Measurements from ENCODE around the gene CADM2. TPM values are rescaled to one million over a fixed set of nuclear protein-coding genes. Genes with fewer than 3 reads are reported as not detected.

The CADM2 gene
- total RNA-seq, 1 experiment from 2014 or later = 1.3 TPM

DNA sequence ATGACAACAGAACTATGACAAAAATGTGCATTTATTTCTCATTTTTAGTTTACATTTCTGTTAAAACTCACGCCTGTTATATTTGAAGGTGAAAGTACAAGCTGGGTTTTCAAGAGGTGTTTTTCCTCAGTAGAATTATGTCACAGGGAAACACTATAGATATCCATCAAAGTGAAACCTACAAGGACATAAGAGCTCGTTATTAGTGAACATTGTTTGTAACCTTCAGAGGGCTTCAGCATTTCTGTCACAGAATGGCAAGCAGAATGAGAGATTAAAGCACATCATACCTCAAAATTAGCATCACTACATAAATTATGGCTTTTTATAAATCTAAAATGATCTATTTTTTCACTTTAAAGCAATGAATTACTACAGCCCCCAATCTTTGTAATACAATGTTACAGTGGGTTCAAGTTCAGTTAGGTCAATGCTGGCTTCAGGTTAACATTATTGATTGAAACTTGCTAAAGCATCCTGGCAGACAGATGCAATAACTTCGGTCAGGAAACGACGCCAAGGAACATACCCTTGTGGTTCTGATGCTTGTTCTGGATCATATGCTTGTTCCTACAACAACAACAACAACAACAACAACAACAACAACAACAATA lies 405.6 kb downstream of the CADM2 start:
- no peak overlapping the region for H3K27ac Mint-ChIP-seq (ENCODE audit: unreplicated experiment)
- intact Hi-C loops (cut with micrococcal nuclease; ENCODE audit: unreplicated experiment) = loop anchor here (5.0 to 10.0 kb wide), 4 partner anchors 213 to 817 kb away; no protein-coding TSS in a partner anchor
- CTCF ChIA-PET = no interaction called here
- H3K4me1 Mint-ChIP-seq (ENCODE audit: low read depth, unreplicated experiment) = peaks cover 10% of the 10 kb centered on the region
- DNase-seq = no peak
- no peak overlapping the region for H3K4me3 Mint-ChIP-seq (ENCODE audit: low read depth, unreplicated experiment)
- TF ChIP-seq, protein P1, sequence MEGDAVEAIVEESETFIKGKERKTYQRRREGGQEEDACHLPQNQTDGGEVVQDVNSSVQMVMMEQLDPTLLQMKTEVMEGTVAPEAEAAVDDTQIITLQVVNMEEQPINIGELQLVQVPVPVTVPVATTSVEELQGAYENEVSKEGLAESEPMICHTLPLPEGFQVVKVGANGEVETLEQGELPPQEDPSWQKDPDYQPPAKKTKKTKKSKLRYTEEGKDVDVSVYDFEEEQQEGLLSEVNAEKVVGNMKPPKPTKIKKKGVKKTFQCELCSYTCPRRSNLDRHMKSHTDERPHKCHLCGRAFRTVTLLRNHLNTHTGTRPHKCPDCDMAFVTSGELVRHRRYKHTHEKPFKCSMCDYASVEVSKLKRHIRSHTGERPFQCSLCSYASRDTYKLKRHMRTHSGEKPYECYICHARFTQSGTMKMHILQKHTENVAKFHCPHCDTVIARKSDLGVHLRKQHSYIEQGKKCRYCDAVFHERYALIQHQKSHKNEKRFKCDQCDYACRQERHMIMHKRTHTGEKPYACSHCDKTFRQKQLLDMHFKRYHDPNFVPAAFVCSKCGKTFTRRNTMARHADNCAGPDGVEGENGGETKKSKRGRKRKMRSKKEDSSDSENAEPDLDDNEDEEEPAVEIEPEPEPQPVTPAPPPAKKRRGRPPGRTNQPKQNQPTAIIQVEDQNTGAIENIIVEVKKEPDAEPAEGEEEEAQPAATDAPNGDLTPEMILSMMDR (IDR thresholded peaks at IDR 0.05; ENCODE audit: unreplicated experiment) = no peak
- no peaks in the 10 kb centered on the region for H3K36me3 Mint-ChIP-seq (ENCODE audit: insufficient read depth, unreplicated experiment)
- no TSS peak for BruUV-seq (replicated peaks)
- no peaks in the 10 kb centered on the region for H3K9me3 Mint-ChIP-seq (ENCODE audit: low read depth, unreplicated experiment)
- H3K27me3 Mint-ChIP-seq (ENCODE audit: unreplicated experiment) = no peaks in the 10 kb centered on the region

DNA sequence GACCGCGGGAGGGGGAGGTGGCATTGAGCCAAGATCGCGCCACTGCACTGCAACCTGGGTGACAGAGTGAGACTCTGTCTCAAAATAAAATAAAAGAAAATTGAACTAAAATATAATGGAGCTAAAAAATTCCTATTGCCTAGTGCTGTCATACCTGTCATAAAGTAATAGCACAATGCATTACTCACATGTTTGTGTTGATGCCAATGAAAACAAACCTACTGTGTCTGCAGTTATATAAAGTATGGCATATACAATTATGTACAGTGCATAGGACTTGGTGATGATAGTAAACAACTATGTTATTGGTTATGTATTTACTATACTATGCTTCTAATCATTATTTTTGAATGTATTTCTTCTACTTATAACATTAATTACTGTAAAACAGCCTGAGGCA lies 411.6 kb downstream of the CADM2 start:
- TF ChIP-seq, protein P1 (IDR thresholded peaks at IDR 0.05; ENCODE audit: unreplicated experiment) = no peak
- BruUV-seq (replicated peaks) = no TSS peak
- no peaks in the 10 kb centered on the region for H3K36me3 Mint-ChIP-seq (ENCODE audit: insufficient read depth, unreplicated experiment)
- no peaks in the 10 kb centered on the region for H3K4me1 Mint-ChIP-seq (ENCODE audit: low read depth, unreplicated experiment)
- H3K9me3 Mint-ChIP-seq (ENCODE audit: low read depth, unreplicated experiment) = peaks cover 7% of the 10 kb centered on the region
- no peaks in the 10 kb centered on the region for H3K27me3 Mint-ChIP-seq (ENCODE audit: unreplicated experiment)
- no peak for DNase-seq
- intact Hi-C loops (cut with micrococcal nuclease; ENCODE audit: unreplicated experiment) = no loop called here
- H3K4me3 Mint-ChIP-seq (ENCODE audit: low read depth, unreplicated experiment) = no peak overlapping the region
- CTCF ChIA-PET = interaction anchor here (0.7 kb wide), 1 partner anchor 10 kb away, joined by 3 read pairs; no protein-coding TSS in a partner anchor
- H3K27ac Mint-ChIP-seq (ENCODE audit: unreplicated experiment) = no peak overlapping the region

DNA sequence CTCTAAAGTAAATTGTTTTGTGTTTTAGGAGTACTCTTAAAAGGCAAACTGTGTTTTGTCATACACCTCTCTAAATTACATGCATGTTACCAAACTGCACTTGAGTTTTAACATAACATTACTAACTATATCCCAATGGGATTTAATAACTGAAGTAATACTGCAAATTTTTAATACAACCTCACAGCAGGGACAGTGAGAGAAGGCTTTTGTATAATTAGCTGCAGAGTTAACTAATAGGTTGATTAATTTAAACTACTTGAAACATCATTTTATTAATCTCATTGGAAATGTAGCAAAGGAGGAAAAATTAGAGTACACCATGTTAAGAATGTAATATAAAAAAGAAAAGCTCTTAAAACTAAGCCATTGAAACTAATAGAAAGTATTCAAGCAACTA lies 417.3 kb downstream of the CADM2 start:
- no peaks in the 10 kb centered on the region for H3K36me3 Mint-ChIP-seq (ENCODE audit: insufficient read depth, unreplicated experiment)
- no peaks in the 10 kb centered on the region for H3K4me1 Mint-ChIP-seq (ENCODE audit: low read depth, unreplicated experiment)
- no peak for DNase-seq
- CTCF ChIA-PET = no interaction called here
- no TSS peak for BruUV-seq (replicated peaks)
- H3K27me3 Mint-ChIP-seq (ENCODE audit: unreplicated experiment) = no peaks in the 10 kb centered on the region
- TF ChIP-seq, protein P1 (IDR thresholded peaks at IDR 0.05; ENCODE audit: unreplicated experiment) = no peak
- peaks cover 7% of the 10 kb centered on the region for H3K9me3 Mint-ChIP-seq (ENCODE audit: low read depth, unreplicated experiment)
- intact Hi-C loops (cut with micrococcal nuclease; ENCODE audit: unreplicated experiment) = no loop called here
- H3K4me3 Mint-ChIP-seq (ENCODE audit: low read depth, unreplicated experiment) = no peak overlapping the region
- no peak overlapping the region for H3K27ac Mint-ChIP-seq (ENCODE audit: unreplicated experiment)

DNA sequence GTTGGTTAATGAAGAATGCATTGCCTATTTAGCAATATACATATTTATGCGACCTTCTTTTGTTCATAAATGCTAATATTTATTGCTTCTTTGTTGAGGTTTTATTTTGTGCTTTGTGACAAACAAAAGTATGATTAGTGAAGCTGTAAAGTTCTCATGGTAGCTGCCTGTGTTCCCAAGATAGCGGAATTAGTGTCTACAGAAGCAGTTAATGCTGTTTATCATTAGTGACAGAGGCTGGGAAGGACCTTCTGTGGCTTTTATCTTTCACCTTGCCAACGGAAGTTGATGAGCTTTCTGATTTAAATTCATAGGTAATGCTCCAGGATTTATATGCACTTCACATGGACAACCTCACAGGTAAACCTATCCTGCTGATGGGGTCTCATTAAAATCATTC lies 418.3 kb downstream of the CADM2 start:
- TF ChIP-seq, protein P1 (IDR thresholded peaks at IDR 0.05; ENCODE audit: unreplicated experiment) = no peak
- Mint-ChIP-seq H3K9me3 (ENCODE audit: low read depth, unreplicated experiment) (peaks cover 7% of the 10 kb centered on the region), H3K4me1 (ENCODE audit: low read depth, unreplicated experiment) (no peaks in the 10 kb centered on the region), H3K27ac (ENCODE audit: unreplicated experiment) (no peak overlapping the region), H3K36me3 (ENCODE audit: insufficient read depth, unreplicated experiment) (no peaks in the 10 kb centered on the region), H3K27me3 (ENCODE audit: unreplicated experiment) (no peaks in the 10 kb centered on the region), H3K4me3 (ENCODE audit: low read depth, unreplicated experiment) (no peak overlapping the region)
- DNase-seq = no peak
- BruUV-seq (replicated peaks) = no TSS peak
- CTCF ChIA-PET = no interaction called here
- intact Hi-C loops (cut with micrococcal nuclease; ENCODE audit: unreplicated experiment) = no loop called here

Data from Calu3 (cell line).